ENCODE results near the gene AHNAK.

AHNAK gene

GRCh38 chr11:62494246-62494645 lies 52.4 kb downstream of the AHNAK start:
- DNase-seq (ENCODE audit: low read depth), result no peak

GRCh38 chr11:62493801-62494200 lies 52.8 kb downstream of the AHNAK start:
- no peak for DNase-seq (ENCODE audit: low read depth)

GRCh38 chr11:62492586-62492985 lies 54.0 kb downstream of the AHNAK start:
- DNase-seq (ENCODE audit: low read depth), result no peak

- no peak for DNase-seq (ENCODE audit: low read depth)
Observed at GRCh38 chr11:62491571-62492329, 54.9 kb downstream of the AHNAK start.

GRCh38 chr11:62489204-62489603 lies 57.4 kb downstream of the AHNAK start:
- DNase-seq (ENCODE audit: low read depth), result no peak

DNA sequence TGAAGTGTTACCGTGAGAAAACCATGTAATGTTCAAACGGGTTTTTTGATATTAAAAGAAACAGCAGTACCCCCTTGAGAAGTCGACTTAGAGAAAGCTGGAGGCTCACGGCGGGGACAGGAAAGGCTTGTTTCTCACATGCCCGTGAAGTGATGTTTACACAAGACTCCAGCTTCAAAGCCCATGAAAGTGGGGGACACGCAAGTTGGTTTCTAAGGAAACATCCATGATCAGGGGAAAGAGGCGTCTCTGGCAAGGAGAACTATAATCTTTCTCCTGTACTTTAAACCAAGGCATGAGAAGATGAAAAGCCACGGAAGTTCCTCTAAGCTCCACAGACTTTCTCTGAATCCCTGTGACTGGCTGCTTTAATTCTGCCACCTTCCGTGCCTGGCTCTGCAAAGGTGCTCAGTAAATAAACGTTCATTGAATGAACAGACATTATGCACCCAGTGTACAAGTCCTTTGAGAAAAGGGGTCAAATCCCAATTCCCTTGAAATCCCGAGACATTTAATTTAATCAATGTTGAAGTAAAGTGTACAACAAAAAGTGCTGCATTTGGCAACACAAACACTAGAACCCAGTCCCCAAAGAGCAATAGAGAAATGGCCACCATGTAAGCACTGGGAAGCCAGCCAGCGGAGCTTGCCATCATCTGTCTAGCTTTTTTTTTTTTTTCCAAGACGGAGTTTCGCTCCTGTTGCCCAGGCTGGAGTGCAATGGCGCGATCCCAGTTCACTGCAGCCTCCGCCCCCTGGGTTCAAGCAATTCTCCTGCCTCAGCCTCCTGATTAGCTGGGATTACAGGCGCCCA lies 58.7 kb downstream of the AHNAK start:
- DNase-seq (ENCODE audit: low read depth), result no peak

- no peak for DNase-seq (ENCODE audit: low read depth)
Observed at GRCh38 chr11:62487136-62487535, 59.5 kb downstream of the AHNAK start.

GRCh38 chr11:62484352-62484751 lies 62.3 kb downstream of the AHNAK start:
- DNase-seq (ENCODE audit: low read depth), result no peak

DNA sequence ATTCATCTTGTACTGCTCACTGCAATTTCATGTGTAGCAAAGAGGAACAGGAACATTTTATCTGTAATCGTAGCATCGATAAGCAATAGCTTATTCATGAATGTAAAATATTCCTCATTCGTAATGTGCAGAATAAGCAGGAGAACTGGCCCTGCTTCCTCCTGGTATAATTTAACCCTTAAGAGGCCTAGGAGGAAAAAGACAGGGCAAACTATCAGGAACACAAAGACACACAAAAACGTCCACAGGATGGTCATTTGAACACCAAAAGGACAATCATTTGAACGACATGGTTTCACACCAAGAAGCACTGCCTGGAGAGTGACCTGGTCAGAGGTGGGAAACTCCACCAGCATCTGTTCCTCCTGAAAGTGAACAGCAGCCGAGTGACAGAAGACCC lies 63.9 kb downstream of the AHNAK start:
- DNase-seq (ENCODE audit: low read depth), result no peak

DNA sequence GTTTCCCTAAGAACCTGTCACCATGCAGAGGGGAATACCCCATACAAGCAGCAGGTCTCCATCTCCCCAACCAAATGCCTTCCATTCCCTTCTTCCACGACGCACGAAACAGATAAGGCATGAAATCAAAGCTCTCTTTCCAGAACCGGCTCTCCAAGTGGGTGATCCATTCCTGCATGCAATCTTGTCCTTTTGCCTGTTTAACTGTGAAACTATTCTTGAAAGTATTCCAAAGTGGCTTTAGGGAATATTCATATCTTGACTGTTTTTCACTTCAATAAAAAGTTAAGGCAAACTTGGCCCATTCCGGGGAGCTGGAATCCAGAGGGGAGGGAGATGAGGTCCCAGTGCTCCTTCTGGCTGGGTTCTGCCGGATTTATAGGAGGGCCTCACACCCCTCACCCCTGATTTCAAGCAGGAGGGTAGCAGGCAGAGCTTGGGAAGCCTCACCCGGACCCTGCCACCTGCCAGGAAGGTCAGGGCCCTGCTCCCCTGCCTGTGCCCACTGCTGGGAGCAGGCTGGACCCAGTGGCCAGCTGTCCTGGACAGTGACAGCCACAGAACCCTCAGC lies 66.9 kb downstream of the AHNAK start:
- no peak for DNase-seq (ENCODE audit: low read depth)

- no peak for DNase-seq (ENCODE audit: low read depth)
Observed at GRCh38 chr11:62477927-62478326, 68.7 kb downstream of the AHNAK start.

DNA sequence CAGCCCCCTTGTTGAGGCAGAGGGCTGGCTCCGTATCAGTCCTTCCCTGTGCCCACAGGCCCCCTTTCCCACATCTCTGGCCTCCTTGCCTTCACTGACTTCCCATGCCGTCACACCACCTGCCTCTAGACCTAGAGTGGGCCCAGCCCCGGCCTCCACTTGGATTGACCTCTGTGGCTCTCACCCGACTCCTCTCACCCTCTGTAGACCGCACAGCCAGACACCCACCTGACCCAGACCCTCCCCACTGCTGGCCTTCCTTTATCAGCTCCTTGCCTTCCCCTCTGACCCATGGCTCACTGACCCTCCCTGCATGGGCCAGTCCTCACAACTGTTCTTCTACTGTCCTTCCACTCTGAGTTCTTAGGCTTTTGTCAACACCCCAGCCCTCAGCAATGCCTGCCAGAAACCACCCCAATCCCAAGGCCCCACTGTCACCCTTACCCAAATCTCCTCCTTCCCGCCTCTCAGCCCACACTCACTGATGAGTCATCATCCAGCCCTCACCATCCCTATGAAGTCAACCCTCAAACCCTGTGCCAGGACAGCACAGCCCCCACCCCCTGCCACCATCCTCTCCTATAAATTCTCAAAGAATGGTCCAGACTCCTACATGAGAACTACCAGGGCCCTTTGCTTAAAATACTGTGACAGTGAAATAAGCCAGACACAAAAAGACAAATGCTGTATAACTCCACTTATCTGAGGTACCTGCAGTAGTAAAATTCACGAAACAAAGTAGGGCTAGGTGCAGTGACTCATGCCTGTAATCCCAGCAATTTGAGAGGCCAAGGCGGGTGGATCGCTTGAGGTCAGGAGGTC lies 74.3 kb downstream of the AHNAK start:
- no peak for DNase-seq (ENCODE audit: low read depth)

DNA sequence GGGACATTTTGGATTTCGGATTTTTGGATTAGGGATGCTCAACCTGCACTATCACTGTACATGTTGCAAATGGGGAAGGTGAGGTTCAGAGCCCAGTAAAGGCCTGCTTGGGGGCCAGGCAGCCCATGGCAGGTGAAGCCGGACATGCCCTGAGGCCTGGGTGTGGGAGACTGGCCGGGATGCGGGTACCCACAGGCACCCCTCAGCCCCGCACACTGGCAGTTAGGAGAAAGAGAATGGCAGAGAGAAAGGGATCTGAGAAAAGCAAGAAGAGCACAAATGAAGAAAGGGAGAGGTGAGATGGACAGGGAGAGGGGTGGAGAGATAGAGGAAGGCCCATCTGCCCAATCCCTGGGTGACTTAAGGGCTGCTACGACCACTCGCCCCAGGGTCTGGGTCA lies 75.0 kb downstream of the AHNAK start:
- DNase-seq (ENCODE audit: low read depth), result no peak

GRCh38 chr11:62468577-62468976 lies 78.0 kb downstream of the AHNAK start:
- no peak for DNase-seq (ENCODE audit: low read depth)

DNA sequence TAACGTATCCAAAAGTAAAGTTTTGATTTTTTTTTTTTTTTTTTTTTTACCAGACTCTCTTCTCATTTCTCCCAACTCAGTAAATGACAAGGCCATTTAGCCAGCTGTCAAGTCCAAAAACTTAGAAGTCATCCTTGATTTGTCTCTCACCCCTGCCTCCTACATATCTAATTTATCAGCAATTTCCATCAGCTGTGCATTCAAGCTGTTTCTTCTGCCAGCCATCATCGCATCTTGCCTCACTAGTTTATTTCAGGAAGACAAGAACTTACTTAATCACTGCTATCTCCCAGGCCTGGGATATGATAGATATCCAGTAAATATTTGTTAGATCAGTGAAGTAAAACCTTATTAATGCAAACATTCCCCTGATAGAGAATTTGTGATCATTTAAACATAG lies 80.2 kb downstream of the AHNAK start:
- no peak for DNase-seq (ENCODE audit: low read depth)

DNA sequence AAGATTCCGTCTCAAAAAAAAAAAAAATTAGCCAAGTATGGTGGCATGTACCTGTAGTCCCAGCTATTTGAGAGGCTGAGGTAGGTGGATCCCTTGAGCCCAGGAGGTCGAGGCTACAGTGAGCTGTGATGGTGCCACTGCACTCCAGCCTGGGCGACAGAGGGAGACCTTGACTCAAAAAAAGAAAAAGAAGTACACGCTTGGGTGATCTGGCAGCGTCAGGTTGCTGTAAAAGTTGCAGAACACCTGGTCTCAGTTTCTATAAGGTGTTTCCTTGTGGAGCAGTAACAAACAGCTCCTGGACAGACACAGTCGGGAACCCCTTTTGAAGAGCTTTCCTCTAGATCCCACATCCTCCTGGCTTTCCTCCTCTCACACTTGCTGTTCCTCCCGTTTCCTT lies 82.0 kb downstream of the AHNAK start:
- no peak for DNase-seq (ENCODE audit: low read depth)

GRCh38 chr11:62463121-62463542 lies 83.5 kb downstream of the AHNAK start:
- no peak for DNase-seq (ENCODE audit: low read depth)

- DNase-seq (ENCODE audit: low read depth), result no peak
Observed at GRCh38 chr11:62462508-62462892, 84.1 kb downstream of the AHNAK start.

GRCh38 chr11:62461740-62462507 lies 84.7 kb downstream of the AHNAK start:
- DNase-seq (ENCODE audit: low read depth), result no peak

DNA sequence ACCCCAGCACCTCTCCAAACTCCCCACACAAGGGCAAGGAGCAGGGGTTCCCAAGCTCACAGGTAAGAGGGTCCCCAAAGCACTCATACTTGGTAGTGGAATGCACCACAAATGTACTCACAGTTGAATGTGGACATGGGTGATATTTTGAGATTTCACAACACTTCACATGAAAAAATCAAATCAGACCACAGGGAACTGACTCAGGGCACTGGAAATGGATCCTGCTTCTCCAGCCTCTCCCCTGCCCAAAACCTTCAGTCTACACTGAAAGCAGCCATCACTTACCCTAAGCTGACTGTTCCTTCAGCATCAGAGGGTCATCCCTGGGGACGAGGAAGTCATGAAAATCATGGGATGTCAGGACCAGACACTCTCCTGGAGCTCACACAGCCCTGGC lies 87.5 kb downstream of the AHNAK start:
- DNase-seq (ENCODE audit: low read depth), result no peak

DNA sequence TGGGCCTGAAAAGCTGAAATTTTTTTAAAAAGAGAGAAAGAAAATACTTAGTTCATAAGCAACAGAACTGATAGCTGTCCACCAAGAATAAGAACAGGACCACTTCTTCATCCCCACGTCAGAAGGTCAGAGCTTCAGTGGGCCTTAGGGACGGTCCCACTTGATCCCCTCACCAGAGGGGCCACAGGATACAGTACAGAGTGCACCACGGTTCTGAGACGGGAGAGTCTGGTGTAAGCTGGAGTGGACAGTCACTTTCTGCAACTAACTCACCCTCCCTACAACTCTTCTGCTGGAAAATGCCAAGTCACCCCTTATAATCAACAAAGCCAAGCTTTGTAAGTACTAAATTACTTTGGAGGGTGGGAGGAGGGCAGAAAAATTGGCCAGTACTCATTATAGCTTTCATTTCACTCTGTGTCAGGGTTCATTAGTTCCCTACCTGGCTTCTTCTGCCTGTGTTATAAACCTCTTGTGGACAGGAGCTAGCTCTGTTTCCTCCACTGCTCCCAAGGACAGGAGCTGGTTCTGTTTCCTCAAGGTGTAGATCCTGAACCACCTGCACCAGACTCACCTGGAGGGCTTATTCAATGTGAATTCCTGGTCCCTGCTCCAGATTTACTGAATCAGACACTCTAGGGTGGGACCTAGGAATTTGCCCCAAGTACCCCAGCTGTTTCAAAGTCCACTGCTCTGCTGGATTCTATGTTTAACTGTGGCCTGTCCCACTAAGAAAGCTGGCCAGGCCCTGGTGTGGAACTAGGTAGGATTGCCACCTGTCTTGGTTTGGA lies 88.2 kb downstream of the AHNAK start:
- no peak for DNase-seq (ENCODE audit: low read depth)

Measured in non-pigmented ciliary epithelial cell (primary cell).